B cell (primary cell): Measurements from ENCODE around the gene LRRC61. TPM values are rescaled to one million over a fixed set of nuclear protein-coding genes. Genes with fewer than 3 reads are reported as not detected.

ENCODE experiments used
- ATAC-seq: fragments of 200-7000 bp; cut with Tn5 transposase; one replicate; pipeline ENCODE4 v1.10.0; 2021; ENCODE audit warnings: low read depth, mild to moderate bottlenecking, moderate number of reproducible peaks, moderate library complexity
- CTCF ChIA-PET: fragments of 350-600 bp; sonication (Branson Sonifier 250); formaldehyde crosslinking; loops from one replicate; lab custom pipeline; 2021; ENCODE audit warnings: antibody characterized with exemption, inconsistent platforms; lab: Charles Lee
- POLR2A ChIA-PET: fragments of 350-600 bp; sonication (Branson Sonifier 250); formaldehyde crosslinking; loops from one replicate; lab custom pipeline; 2021; ENCODE audit warnings: antibody characterized with exemption; lab: Charles Lee
- DNase-seq: peaks from one replicate; pipeline ENCODE4 v3.0.0; 2013
- H2AFZ ChIP-seq: 2 replicates; pipeline ENCODE4 v1.6.1; 2012; ENCODE audit warnings: mild to moderate bottlenecking, low read depth, low read length; ENCODE audit not compliant: insufficient read depth, poor library complexity, severe bottlenecking
- H3K27ac ChIP-seq, 2 donors: 1 replicate in 1 of 2; 2 replicates in 1 of 2; pipeline ENCODE4 v1.5.1; 2012 to 2013; ENCODE audit warnings: low read length in 2 of 2, mild to moderate bottlenecking in 2 of 2, moderate library complexity in 1 of 2
- H3K27me3 ChIP-seq, 4 experiments: fragments of 200-600 bp in 1 of 4; sonication (generic) in 1 of 4; replicated peaks in 1 of 4; 1 replicate in 2 of 4; 2 replicates in 2 of 4; pipeline versions ENCODE4 v1.6.1 to v1.7.0; 2013 to 2016; ENCODE audit warnings: low read length in 3 of 4, mild to moderate bottlenecking in 2 of 4, mixed read lengths in 1 of 4, moderate library complexity in 1 of 4; ENCODE audit not compliant: insufficient read depth in 4 of 4, control insufficient read depth in 3 of 4; ENCODE audit errors: control extremely low read depth in 1 of 4
- H3K36me3 ChIP-seq, 2 experiments: replicated peaks in 1 of 2; 1 replicate in 1 of 2; 2 replicates in 1 of 2; pipeline versions ENCODE4 v1.6.1 to v1.7.1; 2013; ENCODE audit warnings: low read length in 1 of 2; ENCODE audit not compliant: insufficient read depth in 2 of 2, control insufficient read depth in 1 of 2; ENCODE audit errors: control extremely low read depth in 1 of 2, extremely low read depth in 1 of 2
- H3K4me1 ChIP-seq, 2 donors: fragments of 200-600 bp in 1 of 2; sonication (generic) in 1 of 2; 1 replicate in 1 of 2; 2 replicates in 1 of 2; pipeline versions ENCODE4 v1.5.1 to v1.6.1; 2013 to 2017; ENCODE audit warnings: low read length in 2 of 2; ENCODE audit not compliant: control insufficient read depth in 2 of 2, insufficient read depth in 2 of 2
- H3K4me2 ChIP-seq: replicated peaks from 2 replicates; pipeline ENCODE3; 2012; ENCODE audit warnings: mild to moderate bottlenecking, low read depth, low read length; ENCODE audit not compliant: poor library complexity, severe bottlenecking
- H3K4me3 ChIP-seq, 5 experiments: fragments of 200-600 bp in 1 of 5; sonication (generic) in 1 of 5; 1 replicate in 3 of 5; 2 replicates in 2 of 5; pipeline versions ENCODE4 v1.5.1 to v1.7.0; 2011 to 2016; ENCODE audit warnings: low read length in 4 of 5, mild to moderate bottlenecking in 4 of 5, low read depth in 2 of 5, control low read depth in 1 of 5, moderate library complexity in 1 of 5; ENCODE audit not compliant: insufficient read depth in 1 of 5; ENCODE audit errors: control extremely low read depth in 1 of 5, extremely low read depth in 1 of 5
- H3K79me2 ChIP-seq: fragments of 200-600 bp; sonication (generic); one replicate; pipeline ENCODE4 v1.6.0; 2016; ENCODE audit warnings: low read length; ENCODE audit not compliant: control insufficient read depth, insufficient read depth
- H3K9ac ChIP-seq: fragments of 200-600 bp; sonication (generic); 2 replicates; pipeline ENCODE4 v1.6.1; 2017; ENCODE audit warnings: mild to moderate bottlenecking, low read length, moderate library complexity
- H3K9me3 ChIP-seq, 3 donors: one replicate each; pipeline versions ENCODE4 v1.6.1 to v1.7.1; 2013; ENCODE audit warnings: low read length in 2 of 3; ENCODE audit not compliant: control insufficient read depth in 2 of 3, insufficient read depth in 1 of 3; ENCODE audit errors: control extremely low read depth in 1 of 3
- H4K20me1 ChIP-seq: 2 replicates; pipeline ENCODE4 v1.6.0; 2012; ENCODE audit warnings: mild to moderate bottlenecking, low read length; ENCODE audit not compliant: insufficient read depth, control insufficient read depth, poor library complexity, severe bottlenecking
- H3K27ac Mint-ChIP-seq: one replicate; pipeline ENCODE4 v1.8.0; 2021; ENCODE audit warnings: mixed read lengths
- H3K27me3 Mint-ChIP-seq: one replicate; pipeline ENCODE4 v1.8.0; 2021; ENCODE audit warnings: mixed read lengths
- H3K4me1 Mint-ChIP-seq: one replicate; pipeline ENCODE4 v1.8.0; 2021; ENCODE audit warnings: mixed read lengths
- H3K4me3 Mint-ChIP-seq: one replicate; pipeline ENCODE4 v1.8.0; 2021; ENCODE audit warnings: mixed read lengths
- H3K9me3 Mint-ChIP-seq: one replicate; pipeline ENCODE4 v1.8.0; 2022; ENCODE audit warnings: mixed read lengths; ENCODE audit not compliant: insufficient read depth
- EZH2 ChIP-seq: IDR thresholded peaks from 2 replicates; pipeline ENCODE4 v1.6.1; 2012; ENCODE audit warnings: borderline replicate concordance, low read depth, mild to moderate bottlenecking, moderate library complexity, low read length; ENCODE audit not compliant: insufficient read depth, poor library complexity, severe bottlenecking
- WGBS: methylation state at CpG from one replicate; pipeline ENCODE4 v1.1.5; 2013; ENCODE audit warnings: missing lambda C conversion rate; ENCODE audit not compliant: insufficient coverage; 5-methylcytosine and 5-hydroxymethylcytosine counted together
- intact Hi-C: fragments of 100-400 bp; cut with micrococcal nuclease; formaldehyde crosslinking; loops from one replicate; pipeline ENCODE4 v1.10.0; 2022
- polyA plus RNA-seq: library from polyadenylated mRNA; depleted of rRNA; stranded (reverse); fragments of >200 nt; gene quantifications from 2 replicates; pipeline ENCODE4 v1.2.3, GENCODE V29; 2012
- total RNA-seq, 2 donors: library from RNA; stranded (reverse); fragments of 120-200 nt in 1 of 2; gene quantifications; 1 replicate in 1 of 2; 2 replicates in 1 of 2; pipeline versions ENCODE4 v1.2.3 to v1.2.4, GENCODE V29; 2013 to 2022
- TF ChIP-seq, protein P1 (sequence below): fragments of 200-600 bp; IDR thresholded peaks from one replicate; pipeline ENCODE4 v1.8.0; 2022; ENCODE audit warnings: antibody characterized with exemption, mild to moderate bottlenecking

LRRC61 gene
- total and polyA plus RNA-seq, 2 donors (not counting 1 experiment from before 2014, with no cell fraction given), result 12.8 to 12.9 TPM

DNA sequence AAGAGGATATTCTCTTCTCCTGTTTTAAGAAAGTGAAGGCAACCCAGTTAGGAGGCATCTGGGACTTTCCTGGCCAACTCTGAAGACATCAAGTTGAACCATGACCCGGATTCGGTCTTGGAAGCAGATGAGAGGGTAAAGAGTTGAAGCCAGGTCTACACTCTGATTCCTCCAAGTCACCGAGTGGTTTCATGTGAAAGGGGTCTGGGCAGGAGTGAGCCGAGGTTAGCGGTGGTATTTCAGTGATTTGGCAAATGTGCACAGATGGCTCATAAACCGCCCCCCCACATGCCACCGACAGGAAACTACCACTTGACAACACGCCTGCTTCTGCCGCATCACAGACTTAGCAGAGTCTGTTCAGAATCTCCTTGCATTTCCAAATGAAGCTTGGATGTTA, 34.1 kb downstream of the LRRC61 start:
- WGBS, result 2% methylated on average over 6 of the region's 9 CpGs
- Histone ChIP-seq H3K27ac (no peak overlapping the region), H3K9ac (no peak overlapping the region), H3K9me3 (no peaks in the 10 kb centered on the region), H3K4me1 (peaks cover 14 to 23% of the 10 kb centered on the region in 2 donors), H3K4me3 (no peak overlapping the region), H3K27me3 (no peaks in the 10 kb centered on the region), H4K20me1 (no peaks in the 10 kb centered on the region), H3K79me2 (no peaks in the 10 kb centered on the region), H3K36me3 (no peaks in the 10 kb centered on the region), H3K4me2 (peak overlapping the region; percentile 30), H2AFZ (peak overlapping the region; percentile 8)
- CTCF ChIA-PET, result interaction anchor here (0.6 to 4.9 kb wide), 16 partner anchors 11 to 244 kb away, joined by 3 to 71 read pairs (median 8); partner anchors contain the start of gene REPIN1
- TF ChIP-seq, protein P1, sequence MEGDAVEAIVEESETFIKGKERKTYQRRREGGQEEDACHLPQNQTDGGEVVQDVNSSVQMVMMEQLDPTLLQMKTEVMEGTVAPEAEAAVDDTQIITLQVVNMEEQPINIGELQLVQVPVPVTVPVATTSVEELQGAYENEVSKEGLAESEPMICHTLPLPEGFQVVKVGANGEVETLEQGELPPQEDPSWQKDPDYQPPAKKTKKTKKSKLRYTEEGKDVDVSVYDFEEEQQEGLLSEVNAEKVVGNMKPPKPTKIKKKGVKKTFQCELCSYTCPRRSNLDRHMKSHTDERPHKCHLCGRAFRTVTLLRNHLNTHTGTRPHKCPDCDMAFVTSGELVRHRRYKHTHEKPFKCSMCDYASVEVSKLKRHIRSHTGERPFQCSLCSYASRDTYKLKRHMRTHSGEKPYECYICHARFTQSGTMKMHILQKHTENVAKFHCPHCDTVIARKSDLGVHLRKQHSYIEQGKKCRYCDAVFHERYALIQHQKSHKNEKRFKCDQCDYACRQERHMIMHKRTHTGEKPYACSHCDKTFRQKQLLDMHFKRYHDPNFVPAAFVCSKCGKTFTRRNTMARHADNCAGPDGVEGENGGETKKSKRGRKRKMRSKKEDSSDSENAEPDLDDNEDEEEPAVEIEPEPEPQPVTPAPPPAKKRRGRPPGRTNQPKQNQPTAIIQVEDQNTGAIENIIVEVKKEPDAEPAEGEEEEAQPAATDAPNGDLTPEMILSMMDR, result no peak
- no peak for TF ChIP-seq EZH2
- intact Hi-C loops, result loop anchor here (1.0 to 5.0 kb wide), 3 partner anchors 9 to 48 kb away; partner anchors contain the start of genes ACTR3C and LRRC61
- Mint-ChIP-seq H3K27me3 (no peaks in the 10 kb centered on the region), H3K9me3 (no peaks in the 10 kb centered on the region), H3K27ac (peak overlapping the region; percentile 74), H3K4me3 (peak overlapping the region; percentile 62), H3K4me1 (peaks cover 28% of the 10 kb centered on the region)
- POLR2A ChIA-PET, result interaction anchor here (0.5 to 1.3 kb wide), 3 partner anchors 9 to 648 kb away, joined by 3 read pairs; no protein-coding TSS in a partner anchor
- DNase-seq, result peak; percentile 73
- peak; percentile 69 for ATAC-seq

DNA sequence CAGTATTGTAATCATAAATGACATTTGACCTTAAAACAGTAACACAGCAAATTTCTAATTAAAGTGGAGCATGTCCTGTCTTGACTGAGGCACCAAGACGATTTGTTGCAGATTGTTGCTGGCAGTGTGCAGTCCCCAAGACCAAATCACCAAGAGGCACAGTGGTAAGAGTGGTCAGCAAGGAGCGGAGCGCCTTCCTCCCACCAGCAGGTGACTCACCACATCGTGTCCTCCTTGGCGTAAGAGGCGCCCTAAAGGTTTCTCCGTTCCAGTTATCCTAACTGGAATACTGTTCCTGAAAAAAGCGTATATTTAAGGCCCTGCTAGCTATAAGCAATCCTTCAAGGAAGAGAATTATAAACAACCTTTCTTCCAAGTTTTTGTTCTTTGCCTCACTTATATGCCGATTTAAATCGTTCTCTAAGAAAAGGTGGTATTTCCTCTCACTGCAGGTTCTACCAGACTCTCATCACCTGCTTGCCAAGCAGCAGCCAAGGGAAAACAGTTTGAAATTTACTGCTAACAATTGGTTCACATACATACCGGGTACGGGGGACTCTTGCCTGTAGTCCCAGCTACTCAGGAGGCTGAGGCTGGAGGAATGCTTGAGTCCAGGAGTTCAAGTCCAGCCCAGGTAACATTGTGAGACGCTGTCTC, 34.7 kb downstream of the LRRC61 start:
- Histone ChIP-seq H4K20me1 (no peaks in the 10 kb centered on the region), H3K9ac (no peak overlapping the region), H3K27me3 (no peaks in the 10 kb centered on the region), H3K36me3 (no peaks in the 10 kb centered on the region), H3K4me1 (peaks cover 18 to 26% of the 10 kb centered on the region in 2 donors), H3K9me3 (no peaks in the 10 kb centered on the region), H3K4me2 (peak overlapping the region; percentile 30), H3K27ac (no peak overlapping the region), H3K4me3 (no peak overlapping the region), H2AFZ (peak overlapping the region; percentile 8), H3K79me2 (no peaks in the 10 kb centered on the region)
- DNase-seq (no peak), ATAC-seq (no peak)
- intact Hi-C loops, result loop anchor here (1.0 to 5.0 kb wide), 3 partner anchors 8 to 47 kb away; partner anchors contain the start of genes ACTR3C and LRRC61
- peak overlapping the region; percentile 74 for H3K27ac Mint-ChIP-seq
- 85% methylated on average over 11 of the region's 13 CpGs for WGBS
- TF ChIP-seq, protein P1, result no peak
- TF ChIP-seq EZH2, result no peak
- H3K27me3 Mint-ChIP-seq, result no peaks in the 10 kb centered on the region
- H3K9me3 Mint-ChIP-seq, result no peaks in the 10 kb centered on the region
- H3K4me1 Mint-ChIP-seq, result peaks cover 34% of the 10 kb centered on the region
- H3K4me3 Mint-ChIP-seq, result peak overlapping the region; percentile 62
- ChIA-PET POLR2A (interaction anchor here (0.5 to 1.3 kb wide), 6 partner anchors 8 to 1328 kb away, joined by 3 to 7 read pairs (median 3); no protein-coding TSS in a partner anchor), CTCF (interaction anchor here (0.6 to 4.9 kb wide), 12 partner anchors 10 to 243 kb away, joined by 3 to 59 read pairs (median 6); partner anchors contain the start of gene REPIN1)
